ENCODE measurements around the gene LMNTD2.
A peak's percentile ranks its signal among the peaks of the same experiment; 100 is the strongest.

Gene LMNTD2

DNA sequence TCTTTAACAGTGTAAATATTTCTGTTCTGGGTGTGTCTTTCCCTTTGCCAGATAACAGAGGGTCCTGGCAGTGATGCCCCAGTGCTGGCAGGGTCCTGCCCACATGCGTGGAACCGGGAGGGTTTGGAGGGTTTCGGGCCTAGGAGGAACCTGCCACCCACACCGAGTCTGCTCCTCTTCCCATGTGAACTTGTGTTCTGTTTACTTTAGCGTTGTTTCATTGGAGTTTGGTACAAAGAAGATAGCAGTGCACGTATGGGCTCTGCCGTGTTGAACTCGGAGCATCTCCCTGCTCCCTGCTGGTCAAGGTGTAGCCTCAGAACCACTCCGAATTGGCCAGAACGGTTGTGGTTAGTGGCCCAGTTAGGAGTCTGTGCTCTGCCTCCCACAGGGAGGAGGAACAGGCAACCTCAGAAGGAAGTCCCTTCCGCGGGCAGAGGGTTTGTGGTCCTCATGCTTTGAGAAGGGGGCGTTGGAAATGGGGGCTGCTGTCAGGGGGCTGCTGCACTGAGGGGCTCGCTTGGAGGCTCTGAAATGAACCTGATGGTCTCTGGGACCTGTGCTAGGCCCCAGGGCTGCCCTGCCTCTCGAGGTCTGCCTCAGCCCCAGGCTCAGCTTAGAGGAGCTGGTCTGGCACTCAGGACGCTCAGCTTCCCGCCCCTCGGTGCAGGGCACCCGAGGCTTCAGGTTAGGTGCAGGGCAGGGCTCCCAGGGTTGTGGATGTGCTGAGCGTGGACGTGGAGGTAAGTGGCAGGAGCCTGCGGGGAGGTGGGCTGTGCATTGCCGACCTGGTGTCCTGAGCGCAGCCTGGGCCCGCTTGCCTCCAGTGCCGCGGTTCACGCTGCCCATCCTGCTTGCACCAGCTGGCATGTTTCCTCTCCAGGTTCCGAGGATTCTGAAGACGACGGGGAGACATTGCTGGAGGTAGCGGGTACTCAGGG lies 26.1 kb upstream of the LMNTD2 start:
- H3K4me3 ChIP-seq (ENCODE audit: low read depth, low read length) = no peak overlapping the region
- H3K4me1 ChIP-seq (ENCODE audit: control insufficient read depth, insufficient read depth, low read length, unreplicated experiment) = peaks cover 16% of the 10 kb centered on the region
- peaks cover 55% of the 10 kb centered on the region for H3K79me2 ChIP-seq (ENCODE audit: control insufficient read depth, insufficient read depth, low read length, unreplicated experiment)
- H2AFZ ChIP-seq (ENCODE audit: low read length, unreplicated experiment) = no peak overlapping the region
- H3K27me3 ChIP-seq (ENCODE audit: insufficient read depth, low read length) = no peaks in the 10 kb centered on the region
- no peak overlapping the region for H3K27ac ChIP-seq (ENCODE audit: low read depth, low read length)
- H3K36me3 ChIP-seq (ENCODE audit: insufficient read depth, low read length) = peaks cover 23% of the 10 kb centered on the region

DNA sequence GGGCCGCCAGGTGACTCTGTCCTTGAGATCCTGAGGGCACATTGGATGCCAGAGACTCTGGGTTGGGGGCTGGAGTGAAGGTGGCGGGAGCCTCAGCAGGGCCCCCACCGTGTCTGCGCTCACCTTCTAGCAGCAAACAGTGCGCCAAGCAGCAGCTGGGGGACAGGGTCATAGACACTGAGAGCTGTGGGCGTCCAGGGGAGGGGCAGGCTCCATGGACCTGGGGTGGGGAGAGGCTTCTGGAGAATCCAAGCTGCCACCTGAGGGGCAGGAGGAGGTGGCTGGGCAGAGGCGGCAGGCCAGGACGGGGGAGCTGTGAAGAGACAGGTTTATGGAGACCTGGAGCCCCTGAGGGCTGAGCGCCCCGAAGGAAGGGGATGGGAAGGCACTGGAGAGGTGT lies 23.7 kb upstream of the LMNTD2 start:
- Histone ChIP-seq H3K4me3 (ENCODE audit: low read depth, low read length) (no peak overlapping the region), H3K27me3 (ENCODE audit: insufficient read depth, low read length) (no peaks in the 10 kb centered on the region), H3K27ac (ENCODE audit: low read depth, low read length) (no peak overlapping the region), H2AFZ (ENCODE audit: low read length, unreplicated experiment) (no peak overlapping the region), H3K79me2 (ENCODE audit: control insufficient read depth, insufficient read depth, low read length, unreplicated experiment) (peaks cover 59% of the 10 kb centered on the region), H3K36me3 (ENCODE audit: insufficient read depth, low read length) (peaks cover 20% of the 10 kb centered on the region), H3K4me1 (ENCODE audit: control insufficient read depth, insufficient read depth, low read length, unreplicated experiment) (peaks cover 27% of the 10 kb centered on the region)

DNA sequence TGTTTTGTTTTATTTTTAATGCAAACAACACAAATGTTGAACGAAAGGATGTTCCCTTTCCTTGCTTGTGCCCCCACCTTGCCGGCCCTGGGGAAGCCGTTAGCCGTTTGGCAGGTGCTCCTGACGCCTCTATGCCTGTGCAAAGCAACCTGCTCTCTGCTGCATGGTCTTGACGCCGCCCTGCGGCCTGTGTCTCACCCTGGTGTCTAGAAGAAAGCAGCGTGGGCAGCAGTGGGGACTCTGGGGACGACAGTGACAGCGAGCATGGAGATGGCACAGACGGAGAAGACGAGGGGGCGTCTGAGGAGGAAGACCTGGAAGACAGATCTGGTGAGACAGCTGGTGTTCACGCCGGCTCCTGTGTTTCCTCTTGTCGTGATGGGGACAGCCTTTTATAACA lies 21.2 kb upstream of the LMNTD2 start:
- Histone ChIP-seq H3K27me3 (ENCODE audit: insufficient read depth, low read length) (no peaks in the 10 kb centered on the region), H3K36me3 (ENCODE audit: insufficient read depth, low read length) (peaks cover 20% of the 10 kb centered on the region; the same call in 1 of the 2 replicates), H3K4me3 (ENCODE audit: low read depth, low read length) (no peak overlapping the region), H3K4me1 (ENCODE audit: control insufficient read depth, insufficient read depth, low read length, unreplicated experiment) (peaks cover 32% of the 10 kb centered on the region), H2AFZ (ENCODE audit: low read length, unreplicated experiment) (no peak overlapping the region), H3K27ac (ENCODE audit: low read depth, low read length) (no peak overlapping the region), H3K79me2 (ENCODE audit: control insufficient read depth, insufficient read depth, low read length, unreplicated experiment) (peaks cover 77% of the 10 kb centered on the region)

DNA sequence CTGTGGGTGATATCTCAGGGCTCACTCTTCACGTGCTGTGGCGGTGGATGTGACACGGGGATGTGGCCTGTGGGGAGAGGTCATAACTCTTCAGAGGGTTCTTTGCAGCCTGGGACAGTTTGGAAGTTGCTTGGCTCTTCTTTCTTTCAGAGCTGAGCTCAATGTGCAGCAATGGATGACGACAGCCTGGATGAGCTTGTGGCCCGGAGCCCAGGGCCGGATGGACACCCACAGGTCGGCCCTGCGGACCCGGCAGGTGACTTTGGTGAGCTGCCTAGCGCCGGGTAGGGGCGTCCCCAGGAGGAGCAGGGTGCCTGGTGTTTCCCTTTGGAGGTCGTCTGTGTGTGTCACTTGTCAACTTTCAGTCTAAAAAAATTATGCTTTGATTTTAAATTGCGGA lies 20.8 kb upstream of the LMNTD2 start:
- H2AFZ ChIP-seq (ENCODE audit: low read length, unreplicated experiment) = no peak overlapping the region

DNA sequence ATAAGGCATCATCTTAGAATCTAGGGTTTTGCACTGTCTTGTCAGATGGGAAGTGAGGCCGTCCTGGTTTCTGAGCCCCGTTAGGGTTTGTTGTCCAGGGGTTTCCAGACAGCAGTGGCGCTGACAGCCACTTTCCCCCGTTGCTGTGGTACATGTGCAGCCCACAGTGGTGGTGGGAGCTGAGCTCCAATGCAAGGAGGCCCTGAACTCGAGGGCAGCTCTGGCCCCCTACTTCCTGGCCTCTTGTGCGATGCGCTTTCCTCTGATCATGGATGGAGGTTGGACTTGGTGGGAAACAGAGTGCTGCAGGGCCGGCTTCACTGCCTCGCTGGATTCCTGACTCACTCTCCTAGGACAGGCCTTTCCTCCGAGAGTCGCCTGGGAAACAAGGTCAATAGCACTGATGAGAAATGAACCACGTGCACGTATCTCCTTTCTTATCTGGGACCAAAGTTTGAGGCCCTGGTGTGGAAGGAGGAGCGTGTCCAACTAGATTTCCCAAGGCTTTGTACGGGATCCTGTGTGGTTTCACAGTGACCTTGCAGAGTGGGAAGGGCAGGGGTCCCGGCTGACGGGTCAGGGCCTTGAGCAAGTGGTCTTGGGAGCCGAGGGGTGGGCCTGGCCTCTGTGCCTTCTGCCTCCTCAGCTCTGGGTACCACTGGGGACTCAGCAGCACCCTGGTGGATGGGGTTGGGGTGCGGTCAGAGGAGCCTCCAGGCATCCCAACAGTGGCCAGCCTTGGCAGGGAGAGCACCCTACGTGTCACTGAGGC lies 19.5 kb upstream of the LMNTD2 start:
- H3K27me3 ChIP-seq (ENCODE audit: insufficient read depth, low read length) = no peaks in the 10 kb centered on the region
- H3K4me1 ChIP-seq (ENCODE audit: control insufficient read depth, insufficient read depth, low read length, unreplicated experiment) = peaks cover 30% of the 10 kb centered on the region
- H3K79me2 ChIP-seq (ENCODE audit: control insufficient read depth, insufficient read depth, low read length, unreplicated experiment) = peaks cover 78% of the 10 kb centered on the region
- H3K36me3 ChIP-seq (ENCODE audit: insufficient read depth, low read length) = peaks cover 16% of the 10 kb centered on the region; the same call in 1 of the 2 replicates
- H2AFZ ChIP-seq (ENCODE audit: low read length, unreplicated experiment) = no peak overlapping the region
- H3K4me3 ChIP-seq (ENCODE audit: low read depth, low read length) = no peak overlapping the region
- no peak overlapping the region; the same call in 1 of the 2 replicates for H3K27ac ChIP-seq (ENCODE audit: low read depth, low read length)

More for the DNA sequence above, 20.8 kb upstream of the LMNTD2 start:
- peaks cover 30% of the 10 kb centered on the region for H3K4me1 ChIP-seq (ENCODE audit: control insufficient read depth, insufficient read depth, low read length, unreplicated experiment)
- peaks cover 18% of the 10 kb centered on the region; the same call in 1 of the 2 replicates for H3K36me3 ChIP-seq (ENCODE audit: insufficient read depth, low read length)
- H3K4me3 ChIP-seq (ENCODE audit: low read depth, low read length) = no peak overlapping the region
- H3K27me3 ChIP-seq (ENCODE audit: insufficient read depth, low read length) = no peaks in the 10 kb centered on the region
- H3K79me2 ChIP-seq (ENCODE audit: control insufficient read depth, insufficient read depth, low read length, unreplicated experiment) = peaks cover 79% of the 10 kb centered on the region
- H3K27ac ChIP-seq (ENCODE audit: low read depth, low read length) = no peak overlapping the region

- H3K4me3 ChIP-seq (ENCODE audit: low read depth, low read length) = peak overlapping the region; percentile 87
- peaks cover 9% of the 10 kb centered on the region; the same call in 1 of the 2 replicates for H3K36me3 ChIP-seq (ENCODE audit: insufficient read depth, low read length)
- peaks cover 65% of the 10 kb centered on the region for H3K79me2 ChIP-seq (ENCODE audit: control insufficient read depth, insufficient read depth, low read length, unreplicated experiment)
- peaks cover 34% of the 10 kb centered on the region for H3K4me1 ChIP-seq (ENCODE audit: control insufficient read depth, insufficient read depth, low read length, unreplicated experiment)
- no peak overlapping the region for H3K27ac ChIP-seq (ENCODE audit: low read depth, low read length)
- H3K27me3 ChIP-seq (ENCODE audit: insufficient read depth, low read length) = no peaks in the 10 kb centered on the region
- no peak overlapping the region for H2AFZ ChIP-seq (ENCODE audit: low read length, unreplicated experiment)
These were observed 17.9 kb upstream of the LMNTD2 start for GRCh38 chr11:578276-579035.

DNA sequence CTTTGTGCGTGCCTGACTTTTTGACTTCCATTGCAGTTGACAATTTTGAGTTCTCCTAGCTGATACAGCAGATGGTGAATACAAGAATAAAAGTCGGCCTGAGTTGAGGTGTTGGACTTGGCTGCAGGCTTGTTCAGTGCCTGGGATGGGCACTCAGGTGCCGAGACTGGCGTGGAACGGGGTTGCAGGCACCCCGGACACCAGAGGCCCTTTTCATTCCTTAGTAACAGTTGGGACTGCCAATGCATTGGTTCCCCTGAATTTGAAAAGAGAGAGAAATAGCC lies 17.0 kb upstream of the LMNTD2 start:
- H3K36me3 ChIP-seq (ENCODE audit: insufficient read depth, low read length) = peaks cover 6% of the 10 kb centered on the region; the same call in 1 of the 2 replicates
- H2AFZ ChIP-seq (ENCODE audit: low read length, unreplicated experiment) = no peak overlapping the region
- peak overlapping the region; percentile 62 for H3K27ac ChIP-seq (ENCODE audit: low read depth, low read length)
- peaks cover 58% of the 10 kb centered on the region for H3K79me2 ChIP-seq (ENCODE audit: control insufficient read depth, insufficient read depth, low read length, unreplicated experiment)
- peaks cover 34% of the 10 kb centered on the region for H3K4me1 ChIP-seq (ENCODE audit: control insufficient read depth, insufficient read depth, low read length, unreplicated experiment)
- no peaks in the 10 kb centered on the region for H3K27me3 ChIP-seq (ENCODE audit: insufficient read depth, low read length)
- peak overlapping the region; percentile 87 for H3K4me3 ChIP-seq (ENCODE audit: low read depth, low read length)

GRCh38 chr11:576811-577610 lies 16.5 kb upstream of the LMNTD2 start:
- Histone ChIP-seq H3K79me2 (ENCODE audit: control insufficient read depth, insufficient read depth, low read length, unreplicated experiment) (peaks cover 54% of the 10 kb centered on the region), H3K4me1 (ENCODE audit: control insufficient read depth, insufficient read depth, low read length, unreplicated experiment) (peaks cover 34% of the 10 kb centered on the region), H3K27ac (ENCODE audit: low read depth, low read length) (peak overlapping the region; percentile 62), H3K36me3 (ENCODE audit: insufficient read depth, low read length) (peaks cover 6% of the 10 kb centered on the region; the same call in 1 of the 2 replicates), H3K27me3 (ENCODE audit: insufficient read depth, low read length) (no peaks in the 10 kb centered on the region), H3K4me3 (ENCODE audit: low read depth, low read length) (peak overlapping the region; percentile 87), H2AFZ (ENCODE audit: low read length, unreplicated experiment) (no peak overlapping the region)

GRCh38 chr11:575996-576768 lies 15.6 kb upstream of the LMNTD2 start, which contains the start of gene PHRF1:
Gene PHRF1, plus strand, starts transcription at chr11:576470. Its CDS starts 5,043 bp downstream, at chr11:581513.
- H3K79me2 ChIP-seq (ENCODE audit: control insufficient read depth, insufficient read depth, low read length, unreplicated experiment) = peaks cover 46% of the 10 kb centered on the region
- H3K27ac ChIP-seq (ENCODE audit: low read depth, low read length) = peak within 1 kb of the TSS; percentile 94
- H3K27me3 ChIP-seq (ENCODE audit: insufficient read depth, low read length) = no peaks in the 10 kb centered on the region
- no peaks in the 10 kb centered on the region for H3K36me3 ChIP-seq (ENCODE audit: insufficient read depth, low read length)
- peak within 1 kb of the TSS; percentile 87 for H2AFZ ChIP-seq (ENCODE audit: low read length, unreplicated experiment)
- peaks cover 34% of the 10 kb centered on the region for H3K4me1 ChIP-seq (ENCODE audit: control insufficient read depth, insufficient read depth, low read length, unreplicated experiment)
- H3K4me3 ChIP-seq (ENCODE audit: low read depth, low read length) = peak within 1 kb of the TSS; percentile 97
